ENCODE measurements around the gene ACCS. TPM values are rescaled to one million over a fixed set of nuclear protein-coding genes. Genes with fewer than 3 reads are reported as not detected.

Gene ACCS, protein sequence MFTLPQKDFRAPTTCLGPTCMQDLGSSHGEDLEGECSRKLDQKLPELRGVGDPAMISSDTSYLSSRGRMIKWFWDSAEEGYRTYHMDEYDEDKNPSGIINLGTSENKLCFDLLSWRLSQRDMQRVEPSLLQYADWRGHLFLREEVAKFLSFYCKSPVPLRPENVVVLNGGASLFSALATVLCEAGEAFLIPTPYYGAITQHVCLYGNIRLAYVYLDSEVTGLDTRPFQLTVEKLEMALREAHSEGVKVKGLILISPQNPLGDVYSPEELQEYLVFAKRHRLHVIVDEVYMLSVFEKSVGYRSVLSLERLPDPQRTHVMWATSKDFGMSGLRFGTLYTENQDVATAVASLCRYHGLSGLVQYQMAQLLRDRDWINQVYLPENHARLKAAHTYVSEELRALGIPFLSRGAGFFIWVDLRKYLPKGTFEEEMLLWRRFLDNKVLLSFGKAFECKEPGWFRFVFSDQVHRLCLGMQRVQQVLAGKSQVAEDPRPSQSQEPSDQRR
- total RNA-seq (2014; rRNA removed; shearing (Covaris generic)): 16.4 and 19.2 TPM in 2 replicates

DNA sequence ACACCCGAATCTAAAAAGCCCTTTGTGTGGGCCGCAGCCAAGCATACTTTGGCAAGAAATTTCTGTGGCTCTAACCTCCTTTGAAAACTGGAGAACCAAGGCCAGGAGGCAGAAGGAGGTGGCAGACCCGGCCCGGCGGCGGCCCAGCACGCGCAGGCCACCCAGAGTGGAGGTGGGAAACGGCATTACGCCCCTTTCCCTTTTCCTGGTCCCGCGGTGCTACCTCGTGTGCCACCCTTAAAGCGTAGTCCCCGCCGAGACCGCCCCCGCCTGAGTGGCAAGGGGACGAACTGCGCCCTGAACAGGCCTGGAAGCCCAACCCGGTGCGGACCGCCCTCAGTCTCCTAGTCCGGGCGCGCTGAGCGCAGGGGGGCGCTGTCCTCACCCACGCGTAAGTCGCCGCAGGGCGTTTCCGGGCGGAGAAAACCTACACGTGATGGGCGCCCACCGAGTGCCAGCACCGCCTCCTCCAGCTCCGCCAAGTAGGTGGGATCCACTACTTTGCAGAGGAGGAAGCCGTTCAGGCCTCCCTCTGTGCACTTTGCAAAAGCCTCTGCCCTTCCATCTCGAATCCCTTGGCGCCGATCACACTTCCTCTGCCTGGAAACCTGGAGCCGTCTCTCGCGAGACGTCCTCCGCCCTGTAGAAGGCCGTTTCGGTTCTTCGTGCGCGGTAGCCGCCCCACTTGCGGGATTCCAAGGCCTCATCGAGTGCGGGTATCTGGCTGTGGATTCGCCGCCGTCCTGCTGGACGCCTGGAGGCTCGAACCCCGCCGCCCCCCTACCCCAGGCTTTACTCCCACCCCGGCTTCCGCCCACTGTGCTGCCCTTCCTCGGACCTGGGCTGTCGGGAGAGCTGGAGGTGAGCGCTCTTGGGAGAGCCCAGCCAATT is at the start of gene ACCS:
Gene ACCS, plus strand, starts transcription at position 430 of the 891 bp plus-strand sequence. CDS start 1,358 bp downstream, outside the sequence.

GRCh38 chr11:44047931-44048431 is 18.1 kb upstream of the ACCS start, which contains the start of gene ACCSL:
Gene ACCSL (plus strand): TSS chr11:44047981. CDS start chr11:44048037, 56 bp downstream.

GRCh38 chr11:44095506-44096359 is 29.7 kb downstream of the ACCS start, which contains the start of gene EXT2:
Gene EXT2 (plus strand): TSS chr11:44095678. CDS start chr11:44107713, 12,035 bp downstream.

Other genes with a start within 250 kb of the ACCS start
- 47.5 and 53.0 TPM in 2 replicates for gene ALKBH3, start 185.4 kb upstream of the ACCS start, total RNA-seq (2014; rRNA removed; shearing (Covaris generic))
- 4.8 and 7.3 TPM in 2 replicates for gene C11orf96, start 123.6 kb upstream of the ACCS start, total RNA-seq (2014; rRNA removed; shearing (Covaris generic))
- gene ACCSL, start 18.3 kb upstream of the ACCS start, total RNA-seq (2014; rRNA removed; shearing (Covaris generic)): not detected in 2 replicates
- 101 and 109 TPM in 2 replicates for gene EXT2, start 29.4 kb downstream of the ACCS start, total RNA-seq (2014; rRNA removed; shearing (Covaris generic))
- gene ALX4, start 243.9 kb downstream of the ACCS start, total RNA-seq (2014; rRNA removed; shearing (Covaris generic)): 0.15 and 0.21 TPM in 2 replicates